Measurements from ENCODE around the gene SEZ6L2. TPM values are rescaled to one million over a fixed set of nuclear protein-coding genes. Genes with fewer than 3 reads are reported as not detected.

Gene SEZ6L2
- total RNA-seq, 1 donor from 2014 or later: 34.2 TPM

DNA sequence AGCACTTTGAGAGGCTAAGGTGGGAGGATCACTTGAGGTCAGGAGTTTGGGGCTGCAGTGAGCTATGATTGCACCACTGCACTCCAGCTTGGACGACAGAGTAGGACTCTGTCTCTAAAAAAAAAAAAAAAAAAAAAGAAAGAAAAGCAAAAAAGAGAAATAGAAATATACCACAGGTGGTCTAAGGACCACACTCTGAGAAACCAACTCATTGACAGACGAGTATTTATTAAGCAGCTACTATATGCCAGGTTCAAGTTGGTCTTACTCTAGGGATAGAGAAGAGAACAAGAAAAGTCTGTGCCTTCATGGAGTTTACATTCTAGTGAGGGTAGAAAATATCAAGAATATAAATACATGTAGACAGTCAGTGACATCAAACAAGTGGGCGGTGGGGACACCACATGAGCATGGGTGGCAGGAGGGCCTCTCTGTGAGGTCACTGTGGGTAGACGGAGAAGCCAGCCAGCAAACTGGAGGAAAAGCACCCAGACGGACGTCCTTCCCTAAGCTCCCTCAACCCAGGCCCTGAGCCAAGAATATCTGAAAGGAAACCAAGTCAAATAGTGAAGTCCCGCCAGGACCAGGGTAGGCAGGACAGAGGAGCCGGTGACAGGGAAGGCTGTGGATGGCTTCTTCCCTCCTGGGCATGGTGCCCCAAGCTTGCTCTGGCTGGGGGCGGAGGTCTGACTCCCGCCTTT lies 41.1 kb downstream of the SEZ6L2 start:
- Mint-ChIP-seq H3K9me3 (ENCODE audit: unreplicated experiment) (no peaks in the 10 kb centered on the region), H3K27me3 (ENCODE audit: unreplicated experiment) (peaks cover 12% of the 10 kb centered on the region), H3K27ac (ENCODE audit: unreplicated experiment) (no peak overlapping the region), H3K36me3 (ENCODE audit: low read depth, unreplicated experiment) (peaks cover 11% of the 10 kb centered on the region), H3K4me3 (ENCODE audit: unreplicated experiment) (peak overlapping the region; percentile 43), H3K4me1 (ENCODE audit: unreplicated experiment) (peaks cover 16% of the 10 kb centered on the region)
- TF ChIP-seq, protein P1, sequence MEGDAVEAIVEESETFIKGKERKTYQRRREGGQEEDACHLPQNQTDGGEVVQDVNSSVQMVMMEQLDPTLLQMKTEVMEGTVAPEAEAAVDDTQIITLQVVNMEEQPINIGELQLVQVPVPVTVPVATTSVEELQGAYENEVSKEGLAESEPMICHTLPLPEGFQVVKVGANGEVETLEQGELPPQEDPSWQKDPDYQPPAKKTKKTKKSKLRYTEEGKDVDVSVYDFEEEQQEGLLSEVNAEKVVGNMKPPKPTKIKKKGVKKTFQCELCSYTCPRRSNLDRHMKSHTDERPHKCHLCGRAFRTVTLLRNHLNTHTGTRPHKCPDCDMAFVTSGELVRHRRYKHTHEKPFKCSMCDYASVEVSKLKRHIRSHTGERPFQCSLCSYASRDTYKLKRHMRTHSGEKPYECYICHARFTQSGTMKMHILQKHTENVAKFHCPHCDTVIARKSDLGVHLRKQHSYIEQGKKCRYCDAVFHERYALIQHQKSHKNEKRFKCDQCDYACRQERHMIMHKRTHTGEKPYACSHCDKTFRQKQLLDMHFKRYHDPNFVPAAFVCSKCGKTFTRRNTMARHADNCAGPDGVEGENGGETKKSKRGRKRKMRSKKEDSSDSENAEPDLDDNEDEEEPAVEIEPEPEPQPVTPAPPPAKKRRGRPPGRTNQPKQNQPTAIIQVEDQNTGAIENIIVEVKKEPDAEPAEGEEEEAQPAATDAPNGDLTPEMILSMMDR (IDR thresholded peaks at IDR 0.05; ENCODE audit: unreplicated experiment): no peak
- no peak for DNase-seq (ENCODE audit: low spot score)

DNA sequence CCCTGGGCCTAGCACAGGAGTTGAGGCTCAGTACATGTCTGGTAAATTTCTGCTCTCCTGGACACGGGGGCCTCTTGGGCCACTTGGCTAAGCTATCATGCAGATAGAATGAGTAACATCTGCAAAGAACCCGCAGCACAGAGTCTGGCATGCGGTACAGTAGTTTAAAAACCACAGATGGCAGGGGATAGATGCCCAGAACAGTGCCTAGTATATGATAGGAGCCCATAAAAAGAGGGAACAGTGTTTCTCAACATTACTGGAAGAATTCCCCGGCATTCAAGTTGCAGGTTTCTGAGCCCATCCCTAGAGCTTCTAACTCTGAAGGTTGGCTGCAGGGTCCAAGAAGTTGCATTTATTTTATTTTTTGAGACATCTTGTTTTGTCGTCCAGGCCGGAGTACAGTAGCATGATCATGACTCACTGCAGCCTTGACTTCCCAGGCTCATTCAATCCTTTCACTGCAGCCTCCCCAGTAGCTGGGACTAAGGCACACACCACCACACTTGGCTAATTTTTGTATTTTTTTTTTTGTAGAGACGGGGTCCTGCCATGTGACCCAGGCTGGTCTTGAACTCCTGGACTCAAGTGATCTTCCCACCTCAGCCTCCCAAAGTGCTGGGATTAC lies 42.1 kb downstream of the SEZ6L2 start:
- H3K4me3 Mint-ChIP-seq (ENCODE audit: unreplicated experiment): no peak overlapping the region
- no peak overlapping the region for H3K27ac Mint-ChIP-seq (ENCODE audit: unreplicated experiment)
- no peak for DNase-seq (ENCODE audit: low spot score)
- peaks cover 10% of the 10 kb centered on the region for H3K27me3 Mint-ChIP-seq (ENCODE audit: unreplicated experiment)
- peaks cover 13% of the 10 kb centered on the region for H3K4me1 Mint-ChIP-seq (ENCODE audit: unreplicated experiment)
- TF ChIP-seq, protein P1 (IDR thresholded peaks at IDR 0.05; ENCODE audit: unreplicated experiment): no peak
- peaks cover 11% of the 10 kb centered on the region for H3K36me3 Mint-ChIP-seq (ENCODE audit: low read depth, unreplicated experiment)
- no peaks in the 10 kb centered on the region for H3K9me3 Mint-ChIP-seq (ENCODE audit: unreplicated experiment)

DNA sequence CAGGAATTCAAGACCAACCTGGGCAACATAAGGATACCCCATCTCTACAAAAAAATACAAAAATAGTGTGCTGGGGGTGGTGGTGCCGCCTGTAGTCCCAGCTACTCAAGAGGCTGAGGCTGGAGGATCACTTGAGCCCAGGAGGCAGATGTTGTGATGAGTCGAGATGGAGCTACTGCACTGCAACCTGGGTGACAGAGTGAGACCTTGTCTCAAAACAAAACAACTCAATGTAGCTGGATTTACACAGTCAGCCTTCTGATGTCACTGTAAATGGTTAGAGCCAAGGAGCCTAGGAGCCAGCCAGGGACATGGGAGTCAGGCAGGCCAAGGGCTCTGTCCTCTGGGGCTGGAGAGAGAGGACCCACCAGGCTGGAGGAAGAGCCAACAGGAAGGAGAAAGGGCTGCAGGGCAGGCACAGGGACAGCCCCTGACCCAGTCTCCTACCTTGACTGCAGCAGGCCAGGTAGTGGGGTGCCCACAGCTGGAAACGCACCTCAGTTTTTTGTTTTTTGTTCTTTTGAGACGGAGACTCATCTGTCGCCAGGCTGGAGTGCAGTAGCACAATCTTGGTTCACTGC lies 44.7 kb downstream of the SEZ6L2 start:
- DNase-seq (ENCODE audit: low spot score): no peak
- Mint-ChIP-seq H3K27ac (ENCODE audit: unreplicated experiment) (no peak overlapping the region), H3K4me1 (ENCODE audit: unreplicated experiment) (peaks cover 2% of the 10 kb centered on the region), H3K9me3 (ENCODE audit: unreplicated experiment) (no peaks in the 10 kb centered on the region), H3K36me3 (ENCODE audit: low read depth, unreplicated experiment) (peaks cover 4% of the 10 kb centered on the region), H3K27me3 (ENCODE audit: unreplicated experiment) (peaks cover 9% of the 10 kb centered on the region), H3K4me3 (ENCODE audit: unreplicated experiment) (no peak overlapping the region)
- TF ChIP-seq, protein P1 (IDR thresholded peaks at IDR 0.05; ENCODE audit: unreplicated experiment): no peak

DNA sequence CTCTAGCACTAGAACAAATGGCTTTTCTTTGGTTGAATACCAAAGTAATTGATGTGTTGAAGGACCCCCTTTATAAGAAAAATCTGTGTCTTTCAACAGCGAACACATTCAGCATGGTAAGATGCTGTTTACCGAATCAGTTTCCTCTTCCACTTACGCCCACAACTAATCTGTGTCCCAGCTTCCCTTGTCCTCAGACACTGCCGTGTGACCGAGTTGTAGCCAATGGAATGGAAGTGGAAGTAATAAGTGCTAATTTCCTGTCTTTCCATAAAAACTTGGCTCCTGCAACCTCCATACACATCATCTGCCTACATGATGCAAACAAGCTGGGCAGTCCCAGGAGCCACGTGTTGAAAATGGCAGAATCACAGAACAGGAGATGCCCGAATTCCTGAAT lies 46.7 kb downstream of the SEZ6L2 start:
- Mint-ChIP-seq H3K4me3 (ENCODE audit: unreplicated experiment) (no peak overlapping the region), H3K27me3 (ENCODE audit: unreplicated experiment) (peaks cover 8% of the 10 kb centered on the region), H3K9me3 (ENCODE audit: unreplicated experiment) (no peaks in the 10 kb centered on the region), H3K36me3 (ENCODE audit: low read depth, unreplicated experiment) (no peaks in the 10 kb centered on the region), H3K4me1 (ENCODE audit: unreplicated experiment) (peaks cover 2% of the 10 kb centered on the region), H3K27ac (ENCODE audit: unreplicated experiment) (no peak overlapping the region)
- no peak for DNase-seq (ENCODE audit: low spot score)
- TF ChIP-seq, protein P1 (IDR thresholded peaks at IDR 0.05; ENCODE audit: unreplicated experiment): no peak

DNA sequence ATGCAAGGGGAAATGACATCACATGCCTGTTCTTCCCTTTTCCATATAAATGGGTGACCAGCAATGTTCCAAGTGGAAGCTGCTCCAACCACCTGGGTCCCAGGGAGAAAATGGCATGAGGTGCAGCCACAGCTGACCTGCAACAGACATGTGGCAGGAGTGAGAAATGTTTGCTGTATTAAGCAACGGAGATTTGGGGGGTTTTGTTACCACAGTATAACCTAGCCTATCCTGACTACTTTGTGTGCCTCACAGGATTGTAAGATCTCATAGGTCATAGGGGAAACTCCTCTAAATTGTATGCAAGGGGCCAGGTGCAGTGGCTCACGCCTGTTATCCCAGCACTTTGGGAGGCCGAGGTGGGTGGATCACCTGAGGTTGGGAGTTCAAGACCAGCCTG lies 48.4 kb downstream of the SEZ6L2 start:
- no peak overlapping the region for H3K4me3 Mint-ChIP-seq (ENCODE audit: unreplicated experiment)
- no peak for DNase-seq (ENCODE audit: low spot score)
- peaks cover 2% of the 10 kb centered on the region for H3K4me1 Mint-ChIP-seq (ENCODE audit: unreplicated experiment)
- H3K36me3 Mint-ChIP-seq (ENCODE audit: low read depth, unreplicated experiment): no peaks in the 10 kb centered on the region
- H3K27me3 Mint-ChIP-seq (ENCODE audit: unreplicated experiment): peaks cover 8% of the 10 kb centered on the region
- no peak overlapping the region for H3K27ac Mint-ChIP-seq (ENCODE audit: unreplicated experiment)
- TF ChIP-seq, protein P1 (IDR thresholded peaks at IDR 0.05; ENCODE audit: unreplicated experiment): no peak
- no peaks in the 10 kb centered on the region for H3K9me3 Mint-ChIP-seq (ENCODE audit: unreplicated experiment)

Data from endothelial cell (in vitro differentiated cells).